Fibroblast of lung (primary cell): Measurements from ENCODE around the gene SDE2. TPM values are rescaled to one million over a fixed set of nuclear protein-coding genes. Genes with fewer than 3 reads are reported as not detected.

Source experiments
- DNase-seq, 2 donors: peaks; one replicate each; pipeline versions ENCODE4 v3.0.0 to v3.0.0-alpha.2; 2010; ENCODE audit warnings: low read depth in 2 of 2
- H2AFZ ChIP-seq: 2 replicates; pipeline ENCODE4 v1.5.1; 2012; ENCODE audit warnings: low read length, control low read depth, inconsistent platforms
- H3K27ac ChIP-seq: 2 replicates; pipeline ENCODE4 v1.5.1; 2011; ENCODE audit warnings: low read length, control low read depth; ENCODE audit not compliant: insufficient read depth
- H3K27me3 ChIP-seq: 2 replicates; pipeline ENCODE4 v1.5.1; 2011; ENCODE audit warnings: mild to moderate bottlenecking, low read length; ENCODE audit not compliant: control insufficient read depth, insufficient read depth
- H3K36me3 ChIP-seq: 2 replicates; pipeline ENCODE4 v1.5.1; 2011; ENCODE audit warnings: low read length; ENCODE audit not compliant: control insufficient read depth, insufficient read depth
- H3K4me1 ChIP-seq: 2 replicates; pipeline ENCODE4 v1.5.1; 2011; ENCODE audit warnings: low read length; ENCODE audit not compliant: control insufficient read depth, insufficient read depth; ENCODE audit errors: extremely low read depth
- H3K4me2 ChIP-seq: 2 replicates; pipeline ENCODE4 v1.5.1; 2011; ENCODE audit warnings: low read length, control low read depth; ENCODE audit not compliant: insufficient read depth; ENCODE audit errors: extremely low read depth
- H3K4me3 ChIP-seq, 4 experiments: fragments of 200-600 bp in 1 of 4; sonication (generic) in 1 of 4; replicated peaks in 1 of 4; 2 replicates each; pipeline ENCODE4 v1.5.1; 2011 to 2016; ENCODE audit warnings: low read length in 4 of 4, low read depth in 3 of 4, mild to moderate bottlenecking in 3 of 4, control low read depth in 2 of 4, inconsistent platforms in 1 of 4, mixed read lengths in 1 of 4; ENCODE audit not compliant: insufficient read depth in 1 of 4; ENCODE audit errors: control extremely low read depth in 1 of 4
- H3K79me2 ChIP-seq: 2 replicates; pipeline ENCODE4 v1.5.1; 2012; ENCODE audit warnings: mild to moderate bottlenecking, low read length, inconsistent platforms; ENCODE audit not compliant: control insufficient read depth, insufficient read depth
- H3K9ac ChIP-seq: 2 replicates; pipeline ENCODE4 v1.5.1; 2011; ENCODE audit warnings: mild to moderate bottlenecking, low read length, control low read depth; ENCODE audit not compliant: insufficient read depth
- H3K9me3 ChIP-seq: 2 replicates; pipeline ENCODE4 v1.5.1; 2012; ENCODE audit warnings: low read depth, low read length; ENCODE audit not compliant: control insufficient read depth, insufficient read depth
- H4K20me1 ChIP-seq: 2 replicates; pipeline ENCODE4 v1.5.1; 2011; ENCODE audit warnings: low read length; ENCODE audit not compliant: control insufficient read depth, insufficient read depth; ENCODE audit errors: extremely low read depth
- EZH2 ChIP-seq: IDR thresholded peaks from 2 replicates; pipeline ENCODE4 v1.5.1; 2012; ENCODE audit warnings: low read length, control low read depth, mild to moderate bottlenecking; ENCODE audit errors: missing control alignments
- polyA plus RNA-seq, 2 donors: library from polyadenylated mRNA; depleted of rRNA in 1 of 2; stranded (reverse) in 1 of 2; unstranded in 1 of 2; fragments of >200 nt; gene quantifications; 2 replicates each; pipeline ENCODE4 v1.2.1, GENCODE V29; 2011 to 2012; ENCODE audit warnings: missing spikeins in 1 of 2
- total RNA-seq: library from RNA; depleted of rRNA; stranded (reverse); fragments of >200 nt; gene quantifications from 2 replicates; pipeline ENCODE4 v1.2.1, GENCODE V29; 2014
- TF ChIP-seq, protein P1 (sequence below), 2 donors: IDR thresholded peaks in 1 of 2; conservative IDR thresholded peaks in 1 of 2; 1 replicate in 1 of 2; 2 replicates in 1 of 2; pipeline ENCODE4 v1.5.1; 2011 to 2012; ENCODE audit warnings: low read length in 2 of 2, control low read depth in 1 of 2, inconsistent platforms in 1 of 2, low read depth in 1 of 2, mild to moderate bottlenecking in 1 of 2

SDE2 gene
- total and polyA plus RNA-seq, 2 donors (not counting 1 experiment from before 2014, with no cell fraction given) = 17.2 to 25.8 TPM

DNA sequence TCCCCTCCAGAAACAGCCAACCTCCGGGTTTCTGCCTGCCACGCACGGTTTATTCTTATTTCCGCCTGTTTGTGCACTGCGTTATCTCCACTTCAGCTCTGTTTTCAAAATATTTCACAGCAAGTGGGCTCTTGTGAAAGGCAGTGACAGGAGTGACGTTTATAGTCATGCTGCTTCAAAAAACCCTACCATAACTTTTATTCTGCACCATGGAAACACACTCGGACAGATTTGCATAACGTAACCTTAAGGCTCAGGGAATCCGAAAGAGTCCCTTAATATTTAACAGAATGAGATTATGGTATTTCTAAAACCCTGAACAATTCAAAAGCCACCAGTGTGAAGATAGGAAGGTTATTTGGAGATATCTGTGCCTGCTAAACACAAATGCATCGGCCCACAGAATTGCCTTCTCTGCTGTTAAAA lies 782 bp upstream of the SDE2 start:
- peak overlapping the region; percentile 82 for H3K27ac ChIP-seq
- H3K4me2 ChIP-seq = peak overlapping the region; percentile 90
- H3K27me3 ChIP-seq = no peaks in the 10 kb centered on the region
- no peak overlapping the region for H2AFZ ChIP-seq
- H3K4me3 ChIP-seq = peak overlapping the region; percentile 59 to 99 (median 64)
- peaks cover 37% of the 10 kb centered on the region for H3K79me2 ChIP-seq
- peak in 1 of 2 donors; percentile 53 for DNase-seq
- no peaks in the 10 kb centered on the region for H3K9me3 ChIP-seq
- peak overlapping the region; percentile 59 for H3K9ac ChIP-seq
- TF ChIP-seq, protein P1, sequence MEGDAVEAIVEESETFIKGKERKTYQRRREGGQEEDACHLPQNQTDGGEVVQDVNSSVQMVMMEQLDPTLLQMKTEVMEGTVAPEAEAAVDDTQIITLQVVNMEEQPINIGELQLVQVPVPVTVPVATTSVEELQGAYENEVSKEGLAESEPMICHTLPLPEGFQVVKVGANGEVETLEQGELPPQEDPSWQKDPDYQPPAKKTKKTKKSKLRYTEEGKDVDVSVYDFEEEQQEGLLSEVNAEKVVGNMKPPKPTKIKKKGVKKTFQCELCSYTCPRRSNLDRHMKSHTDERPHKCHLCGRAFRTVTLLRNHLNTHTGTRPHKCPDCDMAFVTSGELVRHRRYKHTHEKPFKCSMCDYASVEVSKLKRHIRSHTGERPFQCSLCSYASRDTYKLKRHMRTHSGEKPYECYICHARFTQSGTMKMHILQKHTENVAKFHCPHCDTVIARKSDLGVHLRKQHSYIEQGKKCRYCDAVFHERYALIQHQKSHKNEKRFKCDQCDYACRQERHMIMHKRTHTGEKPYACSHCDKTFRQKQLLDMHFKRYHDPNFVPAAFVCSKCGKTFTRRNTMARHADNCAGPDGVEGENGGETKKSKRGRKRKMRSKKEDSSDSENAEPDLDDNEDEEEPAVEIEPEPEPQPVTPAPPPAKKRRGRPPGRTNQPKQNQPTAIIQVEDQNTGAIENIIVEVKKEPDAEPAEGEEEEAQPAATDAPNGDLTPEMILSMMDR (conservative IDR thresholded peaks at IDR 0.05 in 1 of 2, IDR thresholded peaks at IDR 0.05 in 1 of 2; ENCODE audit: low read depth in 1 of 2, low read length in 2 of 2) = no peak
- TF ChIP-seq EZH2 = no peak
- H4K20me1 ChIP-seq = no peaks in the 10 kb centered on the region
- H3K36me3 ChIP-seq = no peaks in the 10 kb centered on the region
- peaks cover 3% of the 10 kb centered on the region for H3K4me1 ChIP-seq

DNA sequence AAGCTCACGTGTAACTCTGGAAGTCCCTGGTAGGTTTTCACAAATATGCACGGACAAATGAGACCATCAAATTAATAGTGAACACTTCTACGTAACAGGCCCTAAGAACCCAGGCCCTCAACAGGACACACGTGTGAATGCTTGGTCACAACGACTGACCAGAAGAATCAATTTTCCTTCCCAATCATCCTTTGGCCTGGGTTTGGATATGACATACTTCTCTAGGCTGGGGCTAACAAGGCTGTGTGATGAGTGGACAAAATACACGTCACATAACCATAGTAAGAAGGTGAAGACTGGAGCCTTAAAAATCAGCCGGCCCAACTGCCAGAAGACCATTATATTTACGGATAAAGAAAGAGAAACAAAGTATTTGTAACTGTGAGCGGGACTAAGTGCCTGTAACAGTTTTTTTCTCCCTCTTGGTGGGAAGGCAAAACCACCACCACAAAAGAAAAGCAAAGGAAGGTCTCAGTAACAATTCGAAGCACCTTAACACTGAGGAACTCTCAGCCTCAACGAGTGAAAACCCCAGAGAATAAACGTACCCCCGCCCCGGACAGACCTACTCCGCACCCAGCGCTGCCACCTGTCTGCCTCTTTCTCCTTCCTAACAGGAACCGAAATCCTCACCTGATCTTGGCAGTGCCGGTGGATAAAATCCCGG lies 450 bp downstream of the SDE2 start:
- H3K4me1 ChIP-seq = peaks cover 3% of the 10 kb centered on the region
- H3K79me2 ChIP-seq = peaks cover 42% of the 10 kb centered on the region
- H3K9me3 ChIP-seq = no peaks in the 10 kb centered on the region
- H3K9ac ChIP-seq = peak overlapping the region; percentile 95
- peak overlapping the region; percentile 84 for H3K4me2 ChIP-seq
- no peaks in the 10 kb centered on the region for H3K27me3 ChIP-seq
- peak overlapping the region; percentile 92 to 99 (median 96) for H3K4me3 ChIP-seq
- H3K36me3 ChIP-seq = peaks cover 5% of the 10 kb centered on the region
- peak overlapping the region; percentile 73 for H2AFZ ChIP-seq
- H4K20me1 ChIP-seq = no peaks in the 10 kb centered on the region
- TF ChIP-seq, protein P1 (conservative IDR thresholded peaks at IDR 0.05 in 1 of 2, IDR thresholded peaks at IDR 0.05 in 1 of 2; ENCODE audit: low read depth in 1 of 2, low read length in 2 of 2) = no peak
- no peak for TF ChIP-seq EZH2
- H3K27ac ChIP-seq = peak overlapping the region; percentile 95
- DNase-seq = peak; percentile 43 to 63

DNA sequence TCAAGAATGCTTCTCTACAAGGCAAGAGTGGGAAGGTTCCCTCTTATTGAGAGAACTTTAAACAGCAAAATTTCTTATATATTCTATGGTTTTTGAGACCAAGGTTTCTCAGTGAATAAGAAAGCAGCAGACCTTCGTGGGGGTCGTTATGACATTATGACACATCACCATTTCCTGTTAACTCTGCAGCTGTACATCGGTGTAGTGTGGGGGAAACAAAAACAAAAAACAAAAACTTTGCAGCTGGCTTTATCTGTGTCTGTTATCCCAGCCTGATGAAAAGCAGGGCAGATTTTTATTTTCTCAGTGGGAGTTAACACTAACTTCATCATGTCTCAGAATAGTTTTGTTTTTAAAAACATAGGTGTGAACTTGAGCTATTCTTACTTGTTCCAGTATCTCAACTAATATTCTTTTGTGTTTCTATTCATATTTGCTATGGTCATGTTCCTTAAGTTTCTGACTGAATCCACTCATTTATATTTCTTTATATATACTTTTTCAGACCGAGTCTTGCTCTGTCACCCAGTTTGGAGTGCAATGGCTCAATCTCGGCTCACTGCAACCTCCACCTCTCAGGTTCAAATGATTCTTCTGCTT lies 2.1 kb downstream of the SDE2 start:
- no peak overlapping the region for H2AFZ ChIP-seq
- TF ChIP-seq, protein P1 (conservative IDR thresholded peaks at IDR 0.05 in 1 of 2, IDR thresholded peaks at IDR 0.05 in 1 of 2; ENCODE audit: low read depth in 1 of 2, low read length in 2 of 2) = no peak
- TF ChIP-seq EZH2 = no peak
- no peaks in the 10 kb centered on the region for H3K27me3 ChIP-seq
- no peak overlapping the region for H3K4me3 ChIP-seq
- H3K4me1 ChIP-seq = no peaks in the 10 kb centered on the region
- H3K79me2 ChIP-seq = peaks cover 42% of the 10 kb centered on the region
- H3K27ac ChIP-seq = no peak overlapping the region
- no peaks in the 10 kb centered on the region for H4K20me1 ChIP-seq
- no peak overlapping the region for H3K9ac ChIP-seq
- H3K4me2 ChIP-seq = peak overlapping the region; percentile 16
- no peaks in the 10 kb centered on the region for H3K9me3 ChIP-seq
- peak in 1 of 2 donors; percentile 23 for DNase-seq
- peaks cover 10% of the 10 kb centered on the region for H3K36me3 ChIP-seq
